HG03432 (cell line): Measurements from ENCODE around the gene ATG13.
A peak's percentile ranks its signal among the peaks of the same experiment; 100 is the strongest.
"Not testable (repeated sequence)": the region's sequence is repeated elsewhere in the genome, so short reads cannot be mapped to it uniquely, and the experiment has no call there.

ENCODE experiments used
- ATAC-seq: cut with Tn5 transposase; IDR thresholded peaks from one replicate; pipeline ENCODE4 v1.9.1; 2021; ENCODE audit warnings: mild to moderate bottlenecking, moderate library complexity; ENCODE audit not compliant: unreplicated experiment

The ATG13 gene

GRCh38 chr11:46617134-46617971, at the start of gene ATG13, which contains the start of gene HARBI1:
Gene ATG13, plus strand, starts transcription at chr11:46617553. Its CDS starts 26,739 bp downstream, at chr11:46644292.
Gene HARBI1, minus strand, starts transcription at chr11:46617227. Its CDS starts 990 bp downstream, at chr11:46616237.
- ATAC-seq, result peak; percentile 97

- ATAC-seq, result no peak
Measured at GRCh38 chr11:46570790-46571398, 46.5 kb upstream of the ATG13 start.

GRCh38 chr11:46574656-46575055, 42.7 kb upstream of the ATG13 start:
- no peak for ATAC-seq

- no peak for ATAC-seq
Measured at GRCh38 chr11:46577058-46577457, 40.3 kb upstream of the ATG13 start.

- ATAC-seq, result no peak
Measured at GRCh38 chr11:46582588-46582987, 34.8 kb upstream of the ATG13 start.

- not testable (repeated sequence) for ATAC-seq
Measured at GRCh38 chr11:46583513-46583912, 33.8 kb upstream of the ATG13 start.

GRCh38 chr11:46588131-46588530, 29.2 kb upstream of the ATG13 start:
- ATAC-seq, result no peak

- ATAC-seq, result no peak
Measured at GRCh38 chr11:46588915-46589314, 28.4 kb upstream of the ATG13 start.

- ATAC-seq, result no peak
Measured at GRCh38 chr11:46590740-46591605, 26.4 kb upstream of the ATG13 start.

GRCh38 chr11:46593550-46594373, 23.6 kb upstream of the ATG13 start, which contains the start of gene AMBRA1:
Gene AMBRA1, minus strand, starts transcription at chr11:46594023. Its CDS starts 45,643 bp downstream, at chr11:46548380.
- peak; percentile 87 for ATAC-seq

- no peak for ATAC-seq
Measured at GRCh38 chr11:46594374-46594700, 23.0 kb upstream of the ATG13 start.

GRCh38 chr11:46594785-46595184, 22.6 kb upstream of the ATG13 start:
- ATAC-seq, result no peak

- no peak for ATAC-seq
Measured at GRCh38 chr11:46597155-46597554, 20.2 kb upstream of the ATG13 start.

- ATAC-seq, result no peak
Measured at GRCh38 chr11:46597609-46598219, 19.6 kb upstream of the ATG13 start.

- no peak for ATAC-seq
Measured at GRCh38 chr11:46599340-46600193, 17.8 kb upstream of the ATG13 start.

- no peak for ATAC-seq
Measured at GRCh38 chr11:46600194-46600960, 17.0 kb upstream of the ATG13 start.

- no peak for ATAC-seq
Measured at GRCh38 chr11:46601129-46601528, 16.2 kb upstream of the ATG13 start.

GRCh38 chr11:46603704-46604308, 13.5 kb upstream of the ATG13 start:
- no peak for ATAC-seq
